K562 (cell line): ENCODE data around the gene CHMP1A. TPM values are rescaled to one million over a fixed set of nuclear protein-coding genes. Genes with fewer than 3 reads are reported as not detected.
A peak's percentile ranks its signal among the peaks of the same experiment; 100 is the strongest.

Experiments used
- ETV5 ChIP-seq: sonication (generic); formaldehyde crosslinking; IDR thresholded peaks from 2 replicates; pipeline ENCODE4 v1.4.0; 2020; ENCODE audit warnings: low read depth, mild to moderate bottlenecking, missing genetic modification reagents
- STAT5A ChIP-seq: IDR thresholded peaks from 2 replicates; pipeline ENCODE4 v1.6.1; 2012; ENCODE audit warnings: low read length, inconsistent platforms, borderline replicate concordance
- ZNF263 ChIP-seq: sonication (generic); formaldehyde crosslinking; IDR thresholded peaks from 2 replicates; pipeline ENCODE4 v1.8.0; 2022; ENCODE audit warnings: mild to moderate bottlenecking, missing genetic modification reagents, borderline replicate concordance
- polyA plus RNA-seq, 8 experiments: library from polyadenylated mRNA; depleted of rRNA in 4 of 8; stranded (reverse) in 5 of 8; unstranded in 3 of 8; fragments of >200 nt; fragmentation: Nextera tagmentation in 2 of 8; fragmentation: Illumina TruSeq in 1 of 8; extraction: Ambion mirVana in 2 of 8; extraction: Trizol in 1 of 8; gene quantifications; 2 replicates each; pipeline versions ENCODE4 v1.2.1 to v1.2.3, GENCODE V29; 2011 to 2014; ENCODE audit warnings: inconsistent platforms in 1 of 8, missing spikeins in 1 of 8
- total RNA-seq, 7 experiments: library from RNA; depleted of rRNA in 6 of 7; stranded (reverse); fragments of >200 nt in 6 of 7; fragmentation: Illumina TruSeq in 2 of 7; extraction: Trizol in 2 of 7; gene quantifications; 2 replicates each; pipeline versions ENCODE4 v1.2.1 to v1.2.3, GENCODE V29; 2011 to 2021; ENCODE audit warnings: low replicate concordance in 1 of 7
- TF ChIP-seq, protein P1 (sequence below): fragments of 450-650 bp; IDR thresholded peaks from 2 replicates; pipeline ENCODE4 v1.6.1; 2016; ENCODE audit warnings: mild to moderate bottlenecking, moderate library complexity
- TF ChIP-seq, protein P2 (sequence below), 2 experiments: fragments of 450-650 bp; conservative IDR thresholded peaks; 2 replicates each; pipeline ENCODE4 v1.6.1; 2017; ENCODE audit warnings: mild to moderate bottlenecking in 2 of 2, moderate library complexity in 2 of 2
- TF ChIP-seq, protein P3 (sequence below): sonication (generic); formaldehyde crosslinking; IDR thresholded peaks from 2 replicates; pipeline ENCODE4 v1.8.0; 2022; ENCODE audit warnings: missing genetic modification reagents, mild to moderate bottlenecking, moderate library complexity, borderline replicate concordance
- TF ChIP-seq, protein P4 (sequence below): fragments of 450-650 bp; IDR thresholded peaks from 2 replicates; pipeline ENCODE4 v1.6.1; 2014; ENCODE audit warnings: low read depth, mild to moderate bottlenecking, moderate library complexity, borderline replicate concordance

CHMP1A gene
- total and polyA plus RNA-seq, 9 of the 15 experiments (the other 6 are each of a cell fraction or from before 2014, with no cell fraction given), result 0.83 to 79.9 (median 45.2) TPM

DNA sequence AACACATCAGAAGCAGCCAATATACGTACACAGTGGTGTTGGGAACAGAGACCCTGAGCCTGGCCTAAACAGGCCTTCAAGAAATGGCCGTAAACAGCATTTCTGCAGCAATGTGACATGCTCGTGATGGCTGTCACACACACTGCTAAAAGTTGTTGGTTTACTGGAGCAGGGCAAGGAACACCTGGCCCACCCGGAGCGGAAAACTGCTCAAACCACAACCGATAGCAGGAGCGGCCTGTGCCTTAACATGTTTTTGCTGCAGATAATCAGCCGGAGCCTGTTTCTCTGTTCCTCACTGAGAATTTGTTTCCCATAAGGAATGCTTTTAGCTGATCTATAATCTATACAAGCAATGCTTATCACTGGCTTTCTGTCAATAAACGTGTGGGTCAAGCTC lies 50.1 kb downstream of the CHMP1A start (continued):
- TF ChIP-seq, protein P1, sequence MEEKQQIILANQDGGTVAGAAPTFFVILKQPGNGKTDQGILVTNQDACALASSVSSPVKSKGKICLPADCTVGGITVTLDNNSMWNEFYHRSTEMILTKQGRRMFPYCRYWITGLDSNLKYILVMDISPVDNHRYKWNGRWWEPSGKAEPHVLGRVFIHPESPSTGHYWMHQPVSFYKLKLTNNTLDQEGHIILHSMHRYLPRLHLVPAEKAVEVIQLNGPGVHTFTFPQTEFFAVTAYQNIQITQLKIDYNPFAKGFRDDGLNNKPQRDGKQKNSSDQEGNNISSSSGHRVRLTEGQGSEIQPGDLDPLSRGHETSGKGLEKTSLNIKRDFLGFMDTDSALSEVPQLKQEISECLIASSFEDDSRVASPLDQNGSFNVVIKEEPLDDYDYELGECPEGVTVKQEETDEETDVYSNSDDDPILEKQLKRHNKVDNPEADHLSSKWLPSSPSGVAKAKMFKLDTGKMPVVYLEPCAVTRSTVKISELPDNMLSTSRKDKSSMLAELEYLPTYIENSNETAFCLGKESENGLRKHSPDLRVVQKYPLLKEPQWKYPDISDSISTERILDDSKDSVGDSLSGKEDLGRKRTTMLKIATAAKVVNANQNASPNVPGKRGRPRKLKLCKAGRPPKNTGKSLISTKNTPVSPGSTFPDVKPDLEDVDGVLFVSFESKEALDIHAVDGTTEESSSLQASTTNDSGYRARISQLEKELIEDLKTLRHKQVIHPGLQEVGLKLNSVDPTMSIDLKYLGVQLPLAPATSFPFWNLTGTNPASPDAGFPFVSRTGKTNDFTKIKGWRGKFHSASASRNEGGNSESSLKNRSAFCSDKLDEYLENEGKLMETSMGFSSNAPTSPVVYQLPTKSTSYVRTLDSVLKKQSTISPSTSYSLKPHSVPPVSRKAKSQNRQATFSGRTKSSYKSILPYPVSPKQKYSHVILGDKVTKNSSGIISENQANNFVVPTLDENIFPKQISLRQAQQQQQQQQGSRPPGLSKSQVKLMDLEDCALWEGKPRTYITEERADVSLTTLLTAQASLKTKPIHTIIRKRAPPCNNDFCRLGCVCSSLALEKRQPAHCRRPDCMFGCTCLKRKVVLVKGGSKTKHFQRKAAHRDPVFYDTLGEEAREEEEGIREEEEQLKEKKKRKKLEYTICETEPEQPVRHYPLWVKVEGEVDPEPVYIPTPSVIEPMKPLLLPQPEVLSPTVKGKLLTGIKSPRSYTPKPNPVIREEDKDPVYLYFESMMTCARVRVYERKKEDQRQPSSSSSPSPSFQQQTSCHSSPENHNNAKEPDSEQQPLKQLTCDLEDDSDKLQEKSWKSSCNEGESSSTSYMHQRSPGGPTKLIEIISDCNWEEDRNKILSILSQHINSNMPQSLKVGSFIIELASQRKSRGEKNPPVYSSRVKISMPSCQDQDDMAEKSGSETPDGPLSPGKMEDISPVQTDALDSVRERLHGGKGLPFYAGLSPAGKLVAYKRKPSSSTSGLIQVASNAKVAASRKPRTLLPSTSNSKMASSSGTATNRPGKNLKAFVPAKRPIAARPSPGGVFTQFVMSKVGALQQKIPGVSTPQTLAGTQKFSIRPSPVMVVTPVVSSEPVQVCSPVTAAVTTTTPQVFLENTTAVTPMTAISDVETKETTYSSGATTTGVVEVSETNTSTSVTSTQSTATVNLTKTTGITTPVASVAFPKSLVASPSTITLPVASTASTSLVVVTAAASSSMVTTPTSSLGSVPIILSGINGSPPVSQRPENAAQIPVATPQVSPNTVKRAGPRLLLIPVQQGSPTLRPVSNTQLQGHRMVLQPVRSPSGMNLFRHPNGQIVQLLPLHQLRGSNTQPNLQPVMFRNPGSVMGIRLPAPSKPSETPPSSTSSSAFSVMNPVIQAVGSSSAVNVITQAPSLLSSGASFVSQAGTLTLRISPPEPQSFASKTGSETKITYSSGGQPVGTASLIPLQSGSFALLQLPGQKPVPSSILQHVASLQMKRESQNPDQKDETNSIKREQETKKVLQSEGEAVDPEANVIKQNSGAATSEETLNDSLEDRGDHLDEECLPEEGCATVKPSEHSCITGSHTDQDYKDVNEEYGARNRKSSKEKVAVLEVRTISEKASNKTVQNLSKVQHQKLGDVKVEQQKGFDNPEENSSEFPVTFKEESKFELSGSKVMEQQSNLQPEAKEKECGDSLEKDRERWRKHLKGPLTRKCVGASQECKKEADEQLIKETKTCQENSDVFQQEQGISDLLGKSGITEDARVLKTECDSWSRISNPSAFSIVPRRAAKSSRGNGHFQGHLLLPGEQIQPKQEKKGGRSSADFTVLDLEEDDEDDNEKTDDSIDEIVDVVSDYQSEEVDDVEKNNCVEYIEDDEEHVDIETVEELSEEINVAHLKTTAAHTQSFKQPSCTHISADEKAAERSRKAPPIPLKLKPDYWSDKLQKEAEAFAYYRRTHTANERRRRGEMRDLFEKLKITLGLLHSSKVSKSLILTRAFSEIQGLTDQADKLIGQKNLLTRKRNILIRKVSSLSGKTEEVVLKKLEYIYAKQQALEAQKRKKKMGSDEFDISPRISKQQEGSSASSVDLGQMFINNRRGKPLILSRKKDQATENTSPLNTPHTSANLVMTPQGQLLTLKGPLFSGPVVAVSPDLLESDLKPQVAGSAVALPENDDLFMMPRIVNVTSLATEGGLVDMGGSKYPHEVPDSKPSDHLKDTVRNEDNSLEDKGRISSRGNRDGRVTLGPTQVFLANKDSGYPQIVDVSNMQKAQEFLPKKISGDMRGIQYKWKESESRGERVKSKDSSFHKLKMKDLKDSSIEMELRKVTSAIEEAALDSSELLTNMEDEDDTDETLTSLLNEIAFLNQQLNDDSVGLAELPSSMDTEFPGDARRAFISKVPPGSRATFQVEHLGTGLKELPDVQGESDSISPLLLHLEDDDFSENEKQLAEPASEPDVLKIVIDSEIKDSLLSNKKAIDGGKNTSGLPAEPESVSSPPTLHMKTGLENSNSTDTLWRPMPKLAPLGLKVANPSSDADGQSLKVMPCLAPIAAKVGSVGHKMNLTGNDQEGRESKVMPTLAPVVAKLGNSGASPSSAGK, result peak; percentile 30; the same call in 1 of the 2 replicates
- peak; percentile 37; the same call in 1 of the 2 replicates for TF ChIP-seq ZNF263 (CRISPR knock-in tag)
- TF ChIP-seq, protein P2, sequence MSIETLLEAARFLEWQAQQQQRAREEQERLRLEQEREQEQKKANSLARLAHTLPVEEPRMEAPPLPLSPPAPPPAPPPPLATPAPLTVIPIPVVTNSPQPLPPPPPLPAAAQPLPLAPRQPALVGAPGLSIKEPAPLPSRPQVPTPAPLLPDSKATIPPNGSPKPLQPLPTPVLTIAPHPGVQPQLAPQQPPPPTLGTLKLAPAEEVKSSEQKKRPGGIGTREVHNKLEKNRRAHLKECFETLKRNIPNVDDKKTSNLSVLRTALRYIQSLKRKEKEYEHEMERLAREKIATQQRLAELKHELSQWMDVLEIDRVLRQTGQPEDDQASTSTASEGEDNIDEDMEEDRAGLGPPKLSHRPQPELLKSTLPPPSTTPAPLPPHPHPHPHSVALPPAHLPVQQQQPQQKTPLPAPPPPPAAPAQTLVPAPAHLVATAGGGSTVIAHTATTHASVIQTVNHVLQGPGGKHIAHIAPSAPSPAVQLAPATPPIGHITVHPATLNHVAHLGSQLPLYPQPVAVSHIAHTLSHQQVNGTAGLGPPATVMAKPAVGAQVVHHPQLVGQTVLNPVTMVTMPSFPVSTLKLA (conservative IDR thresholded peaks at IDR 0.05), result no peak
- TF ChIP-seq ETV5 (CRISPR knock-in tag), result 0 out of 2 replicates have a peak, but pooled peaks have one; percentile 42
- TF ChIP-seq, protein P3, sequence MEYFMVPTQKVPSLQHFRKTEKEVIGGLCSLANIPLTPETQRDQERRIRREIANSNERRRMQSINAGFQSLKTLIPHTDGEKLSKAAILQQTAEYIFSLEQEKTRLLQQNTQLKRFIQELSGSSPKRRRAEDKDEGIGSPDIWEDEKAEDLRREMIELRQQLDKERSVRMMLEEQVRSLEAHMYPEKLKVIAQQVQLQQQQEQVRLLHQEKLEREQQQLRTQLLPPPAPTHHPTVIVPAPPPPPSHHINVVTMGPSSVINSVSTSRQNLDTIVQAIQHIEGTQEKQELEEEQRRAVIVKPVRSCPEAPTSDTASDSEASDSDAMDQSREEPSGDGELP (CRISPR knock-in tag), result peak; percentile 69; the same call in 1 of the 2 replicates
- 0 out of 2 replicates have a peak, but pooled peaks have one; percentile 13 for TF ChIP-seq STAT5A
- TF ChIP-seq, protein P4, sequence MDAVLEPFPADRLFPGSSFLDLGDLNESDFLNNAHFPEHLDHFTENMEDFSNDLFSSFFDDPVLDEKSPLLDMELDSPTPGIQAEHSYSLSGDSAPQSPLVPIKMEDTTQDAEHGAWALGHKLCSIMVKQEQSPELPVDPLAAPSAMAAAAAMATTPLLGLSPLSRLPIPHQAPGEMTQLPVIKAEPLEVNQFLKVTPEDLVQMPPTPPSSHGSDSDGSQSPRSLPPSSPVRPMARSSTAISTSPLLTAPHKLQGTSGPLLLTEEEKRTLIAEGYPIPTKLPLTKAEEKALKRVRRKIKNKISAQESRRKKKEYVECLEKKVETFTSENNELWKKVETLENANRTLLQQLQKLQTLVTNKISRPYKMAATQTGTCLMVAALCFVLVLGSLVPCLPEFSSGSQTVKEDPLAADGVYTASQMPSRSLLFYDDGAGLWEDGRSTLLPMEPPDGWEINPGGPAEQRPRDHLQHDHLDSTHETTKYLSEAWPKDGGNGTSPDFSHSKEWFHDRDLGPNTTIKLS, result no peak
